Superior temporal gyrus (tissue), 1 donor: Measurements from ENCODE around the gene ZNF143.
A peak's percentile ranks its signal among the peaks of the same experiment; 100 is the strongest.
"Not testable (repeated sequence)": the region's sequence is repeated elsewhere in the genome, so short reads cannot be mapped to it uniquely, and the experiment has no call there.

ENCODE experiments used
- DNase-seq: peaks from one replicate; pipeline ENCODE4 v3.0.0-alpha.2; 2016; ENCODE audit errors: extremely low spot score

The ZNF143 gene

GRCh38 chr11:9538548-9538947 is 77.7 kb downstream of the ZNF143 start:
- no peak for DNase-seq

GRCh38 chr11:9549216-9549615 is 88.4 kb downstream of the ZNF143 start:
- not testable (repeated sequence) for DNase-seq

DNA sequence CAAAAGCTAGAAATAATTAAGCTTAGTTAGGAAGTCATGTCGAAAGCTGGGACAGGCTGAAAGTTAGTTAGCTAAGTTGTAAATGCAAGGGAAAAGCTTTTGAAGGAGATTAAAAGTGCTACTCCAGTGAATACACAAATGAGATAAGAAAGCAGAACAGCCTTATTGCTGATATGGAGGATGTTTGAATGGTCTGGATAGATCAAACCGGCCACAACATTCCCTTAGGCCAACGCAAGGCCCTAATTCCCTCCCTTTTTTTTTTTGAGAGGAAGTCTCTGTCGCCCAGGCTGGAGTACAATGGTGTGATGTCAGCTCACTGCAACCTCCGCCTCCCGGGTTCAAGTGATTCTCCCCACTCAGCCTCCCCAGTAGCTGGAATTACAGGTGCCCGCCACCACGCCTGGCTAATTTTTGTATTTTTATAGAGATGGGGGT is 89.4 kb downstream of the ZNF143 start:
- DNase-seq = no peak

DNA sequence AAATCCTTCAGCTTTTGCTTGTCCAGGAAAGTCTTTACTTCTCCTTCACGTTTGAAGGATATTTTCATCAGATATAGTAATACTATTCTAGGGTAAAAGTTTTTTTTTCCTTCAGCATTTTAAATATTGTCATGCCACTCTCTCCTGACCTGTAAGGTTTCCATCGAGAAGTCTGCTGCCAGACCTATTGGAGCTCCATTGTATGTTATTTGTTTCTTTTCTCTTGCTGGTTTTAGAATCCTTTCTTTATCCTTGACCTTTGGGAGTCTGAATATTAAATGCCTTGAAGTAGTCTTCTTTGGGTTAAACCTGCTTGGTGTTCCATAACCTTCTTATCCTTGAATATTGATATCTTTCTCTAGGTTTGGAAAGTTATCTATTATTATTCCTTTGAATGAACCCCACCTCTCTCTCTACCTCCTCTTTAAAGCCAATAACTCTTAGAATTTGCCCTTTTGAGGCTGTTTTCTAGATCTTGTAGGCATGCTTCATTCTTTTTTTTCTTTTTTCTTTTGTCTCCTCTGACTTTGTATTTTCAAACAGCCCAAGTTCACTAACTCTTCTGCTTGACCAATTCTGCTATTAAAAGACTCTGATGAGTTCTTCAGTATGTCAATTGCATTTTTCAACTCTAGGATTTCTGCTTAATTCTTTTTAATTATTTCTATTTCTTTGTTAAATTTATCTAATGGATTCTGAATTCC is 100.6 kb downstream of the ZNF143 start:
- DNase-seq = no peak

GRCh38 chr11:9562716-9563115 is 101.9 kb downstream of the ZNF143 start:
- DNase-seq = no peak

DNA sequence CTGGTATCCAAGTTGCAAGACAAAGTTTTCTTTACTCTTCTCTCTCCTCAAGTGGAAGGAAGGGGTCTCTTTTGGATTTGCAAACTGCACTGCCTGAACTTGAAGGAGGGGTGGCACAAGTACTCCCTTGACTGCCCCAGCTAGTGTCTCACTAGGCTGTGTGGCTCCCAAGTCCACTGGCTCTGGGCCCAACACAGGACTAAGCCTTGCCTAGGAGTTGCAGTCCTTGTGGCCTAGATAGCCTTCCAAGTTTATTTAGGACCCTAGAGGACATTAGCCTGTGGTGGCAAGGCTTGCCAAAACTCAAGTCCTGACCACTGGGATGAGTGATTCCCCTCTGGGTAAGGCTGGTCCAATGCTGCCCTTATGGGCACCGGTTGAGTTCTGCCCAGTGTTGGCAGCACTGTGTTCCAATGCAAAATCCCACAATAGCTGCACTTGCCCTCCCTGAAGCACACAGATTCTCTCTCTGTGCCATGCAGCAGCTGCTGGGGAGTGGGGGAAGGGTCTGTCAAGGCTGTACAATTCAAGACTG is 102.5 kb downstream of the ZNF143 start:
- DNase-seq = no peak

GRCh38 chr11:9565822-9566560 is 105.2 kb downstream of the ZNF143 start:
- DNase-seq = no peak

GRCh38 chr11:9566561-9567063 is 105.8 kb downstream of the ZNF143 start:
- no peak for DNase-seq

DNA sequence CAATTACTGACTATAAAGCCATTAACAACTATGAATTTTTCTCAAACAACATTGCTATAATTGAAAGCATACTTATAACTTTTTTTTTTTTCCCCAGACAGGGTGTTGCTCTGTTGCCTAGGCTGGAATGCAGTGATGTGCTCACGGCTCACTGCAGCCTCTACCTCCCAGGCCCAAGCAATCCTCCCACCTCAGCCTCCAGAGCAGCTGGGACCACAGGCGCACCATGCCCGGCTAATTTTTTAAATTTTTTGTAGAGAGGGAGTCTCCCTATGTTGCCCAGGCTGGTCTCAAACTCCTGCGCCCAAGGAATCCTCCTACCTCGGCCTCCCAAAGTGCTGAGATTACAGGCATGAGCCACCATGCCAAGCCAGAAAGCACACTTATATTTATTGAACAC is 106.6 kb downstream of the ZNF143 start:
- DNase-seq = no peak

DNA sequence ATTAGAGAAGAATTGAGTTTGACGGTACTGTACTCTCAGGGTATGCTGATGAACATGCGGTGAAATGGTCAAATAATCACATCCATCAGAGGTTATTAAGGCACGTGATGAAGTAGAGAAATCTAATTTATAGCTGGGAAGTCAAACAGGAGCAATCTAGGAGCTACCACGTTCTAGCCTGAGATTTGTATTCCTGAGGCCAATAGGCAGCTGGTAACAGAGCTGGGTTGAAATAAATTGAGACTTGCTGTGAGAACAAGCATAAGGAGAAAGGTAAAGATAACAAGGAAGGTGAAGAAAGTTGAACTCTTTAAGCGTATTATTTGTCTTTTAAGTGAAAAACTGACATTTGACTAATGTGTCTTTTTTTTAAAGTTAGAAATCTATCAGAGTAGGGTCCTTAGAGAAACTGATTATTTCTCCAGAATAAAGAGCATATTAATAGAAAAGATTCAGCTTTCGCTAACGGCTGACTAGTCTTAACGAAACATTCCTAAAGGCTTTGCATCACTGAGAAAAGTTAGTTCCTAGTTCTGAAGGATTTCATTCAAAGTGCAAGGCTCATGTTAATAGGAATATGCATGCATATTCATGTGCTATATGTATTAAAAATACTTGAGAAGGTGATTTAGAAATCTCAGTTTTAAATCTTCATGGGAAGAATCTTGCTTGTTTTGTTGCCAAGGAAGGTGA is 107.5 kb downstream of the ZNF143 start:
- no peak for DNase-seq

DNA sequence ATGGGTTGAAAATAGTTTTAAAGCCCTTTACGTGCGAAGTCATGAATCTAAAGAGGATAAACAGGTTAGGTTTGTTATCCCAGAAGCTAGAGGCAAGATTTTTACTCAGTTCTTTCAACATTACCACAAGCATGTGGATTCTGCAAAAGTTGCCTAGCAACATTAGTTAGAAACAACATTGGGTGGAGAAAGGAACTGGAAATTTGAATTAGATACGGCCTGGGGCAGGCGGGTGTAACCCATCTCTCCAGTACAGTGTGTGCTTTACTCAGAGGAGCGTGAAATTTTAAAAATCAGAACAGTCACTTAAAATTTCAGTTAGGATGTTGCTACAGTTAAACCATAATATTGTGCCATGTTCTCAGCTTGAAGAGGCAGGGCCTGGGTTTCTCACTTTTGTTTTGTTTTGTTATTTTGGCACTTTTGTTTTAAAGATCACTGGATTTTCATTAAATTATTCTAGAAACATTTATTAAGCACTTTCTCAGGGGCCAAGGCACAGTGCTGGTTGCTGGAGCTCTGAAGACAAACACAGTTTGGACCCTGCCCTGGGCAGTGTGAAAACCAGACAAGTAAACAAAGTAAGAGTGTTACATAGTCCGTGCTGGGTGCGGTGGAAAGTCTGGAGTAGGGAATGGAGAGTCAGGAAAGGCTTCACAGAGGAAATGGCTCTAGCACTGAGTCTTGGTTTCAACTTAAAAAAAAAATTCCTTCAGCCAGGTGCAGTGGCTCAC is 108.2 kb downstream of the ZNF143 start:
- DNase-seq = no peak

GRCh38 chr11:9569588-9570164 is 108.9 kb downstream of the ZNF143 start:
- no peak for DNase-seq

DNA sequence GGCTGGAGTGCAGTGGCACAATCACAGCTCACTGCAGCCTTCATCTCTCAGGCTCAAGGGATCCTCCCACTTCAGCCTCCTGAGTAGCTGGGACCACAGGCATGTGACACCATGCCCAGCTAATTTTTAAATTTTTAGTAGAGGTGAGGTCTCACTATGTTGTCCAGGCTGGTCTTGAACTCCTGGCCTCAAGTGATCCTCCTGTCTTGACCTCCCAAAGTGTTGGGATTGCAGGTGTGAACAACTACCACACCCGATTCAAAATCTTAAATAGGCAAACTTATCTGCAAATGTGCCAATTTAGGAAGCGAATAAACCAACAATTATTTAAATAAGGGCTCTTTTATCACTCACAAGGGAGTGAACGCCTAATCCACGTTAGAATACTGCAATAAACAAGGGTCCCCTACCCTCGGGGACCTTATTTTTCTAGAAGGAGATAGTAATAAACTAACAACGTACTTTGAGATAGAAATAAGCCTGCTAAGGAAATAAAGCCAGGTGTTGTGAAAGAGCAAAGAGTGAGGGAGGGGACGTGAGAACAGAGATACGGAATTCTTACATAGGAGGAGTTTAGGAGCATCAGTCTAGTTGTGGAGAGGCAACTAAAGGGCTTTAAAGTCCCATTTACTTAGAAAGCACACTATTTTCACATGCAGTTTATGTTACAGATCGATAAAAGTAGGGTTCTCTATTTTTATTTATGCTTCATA is 109.7 kb downstream of the ZNF143 start:
- no peak for DNase-seq

DNA sequence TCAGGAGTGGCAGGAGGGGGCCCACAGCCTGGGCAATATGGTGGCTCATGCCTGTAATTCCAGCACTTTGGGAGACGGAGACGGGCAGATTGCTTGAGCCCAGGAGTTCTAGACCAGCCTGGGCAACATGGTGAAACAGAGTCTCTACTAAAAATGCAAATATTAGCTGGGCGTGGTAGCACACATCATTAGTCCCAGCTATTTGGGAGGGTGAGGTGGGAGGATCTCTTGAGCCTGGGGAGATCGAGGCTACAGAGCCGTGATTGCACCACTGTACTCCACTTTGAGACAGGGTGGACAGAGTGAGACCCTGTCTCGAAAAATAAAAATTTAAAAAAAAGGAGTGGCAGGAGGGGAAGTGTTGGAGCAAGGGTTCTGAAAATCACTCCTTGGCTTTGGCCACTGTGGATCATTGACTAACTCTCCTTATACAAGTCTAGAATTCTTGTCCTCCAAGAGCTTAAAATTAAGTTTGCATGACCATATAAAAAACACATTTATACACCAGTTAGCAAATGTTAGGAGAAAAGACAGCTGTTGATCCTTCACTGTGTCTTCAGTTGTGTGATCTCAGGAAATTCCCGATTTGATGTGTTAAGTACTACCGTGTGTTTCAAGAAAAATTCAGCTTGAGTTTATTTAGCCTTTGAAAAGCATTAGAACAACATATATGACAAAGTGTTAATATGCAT is 110.4 kb downstream of the ZNF143 start:
- no peak for DNase-seq

- no peak for DNase-seq
Measured at GRCh38 chr11:9571763-9572115, 110.9 kb downstream of the ZNF143 start.

GRCh38 chr11:9573052-9573774 is 112.4 kb downstream of the ZNF143 start, which contains the start of gene WEE1:
WEE1 (plus strand) TSS chr11:9573670; CDS start chr11:9573934, 264 bp downstream.
- peak; percentile 93 for DNase-seq

DNA sequence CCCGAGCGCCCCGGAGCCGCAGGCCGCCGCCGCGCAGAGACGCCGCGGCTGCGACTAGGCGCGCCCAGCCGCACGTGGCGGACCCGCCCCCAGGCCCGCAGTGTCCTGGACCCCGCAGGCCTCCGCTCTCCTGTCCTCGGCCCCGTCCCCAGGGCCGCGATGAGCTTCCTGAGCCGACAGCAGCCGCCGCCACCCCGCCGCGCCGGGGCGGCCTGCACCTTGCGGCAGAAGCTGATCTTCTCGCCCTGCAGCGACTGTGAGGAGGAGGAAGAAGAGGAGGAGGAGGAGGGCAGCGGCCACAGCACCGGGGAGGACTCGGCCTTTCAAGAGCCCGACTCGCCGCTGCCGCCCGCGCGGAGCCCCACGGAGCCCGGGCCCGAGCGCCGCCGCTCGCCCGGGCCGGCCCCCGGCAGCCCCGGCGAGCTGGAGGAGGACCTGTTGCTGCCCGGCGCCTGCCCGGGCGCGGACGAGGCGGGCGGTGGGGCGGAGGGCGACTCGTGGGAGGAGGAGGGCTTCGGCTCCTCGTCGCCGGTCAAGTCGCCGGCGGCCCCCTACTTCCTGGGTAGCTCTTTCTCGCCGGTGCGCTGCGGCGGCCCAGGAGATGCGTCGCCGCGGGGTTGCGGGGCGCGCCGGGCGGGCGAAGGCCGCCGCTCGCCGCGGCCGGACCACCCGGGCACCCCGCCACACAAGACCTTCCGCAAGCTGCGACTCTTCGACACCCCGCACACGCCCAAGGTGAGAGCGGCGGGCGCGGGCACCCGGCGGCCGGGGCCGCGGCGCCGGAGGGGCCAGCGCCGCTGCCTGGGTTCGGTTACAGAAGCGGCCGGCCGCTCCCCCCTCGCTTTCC is 113.2 kb downstream of the ZNF143 start:
- DNase-seq = no peak

- DNase-seq = no peak
Measured at GRCh38 chr11:9574622-9575259, 113.9 kb downstream of the ZNF143 start.
